Activated CD8-positive, alpha-beta memory T cell treated with anti-CD3 and anti-CD28 coated beads, Interleukin-2, amount 50 U/mL, for 1 hour (primary cell): ENCODE results near the gene FOLR1.

Experiments used
- DNase-seq: peaks from one replicate; pipeline ENCODE4 v3.0.0-alpha.2; 2020; ENCODE audit errors: extremely low read depth

The FOLR1 gene

GRCh38 chr11:72235351-72236057, 43.6 kb downstream of the FOLR1 start:
- DNase-seq: no peak

DNA sequence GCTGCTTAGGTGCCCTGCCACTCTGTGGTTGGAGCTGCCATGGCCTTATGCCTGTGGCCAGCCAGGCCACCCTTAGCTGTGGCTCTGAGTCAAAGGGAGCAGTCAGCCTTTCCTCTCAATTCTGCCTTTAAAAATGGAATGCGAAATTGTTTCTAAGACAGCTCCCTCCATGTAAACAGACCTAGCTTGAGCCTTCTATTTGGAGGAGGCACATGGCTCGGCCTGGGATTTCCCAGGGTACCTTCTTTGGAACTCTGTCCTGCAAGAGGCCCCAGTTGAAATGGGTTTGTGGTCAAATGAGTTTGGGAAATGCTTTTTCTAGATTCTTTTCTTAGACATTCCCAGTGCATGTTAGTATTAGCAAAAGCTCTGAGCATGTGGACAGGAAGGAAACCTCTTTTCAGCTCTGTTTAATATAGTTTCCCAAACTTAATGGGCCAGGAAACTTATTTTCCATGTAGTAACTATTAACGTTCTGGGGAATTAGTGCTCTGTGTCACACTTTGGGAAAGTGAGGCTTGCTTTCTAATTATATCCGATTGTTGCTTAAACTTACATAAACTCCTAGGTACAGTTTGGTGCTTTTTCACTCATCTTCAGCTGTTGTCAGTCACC, 44.2 kb downstream of the FOLR1 start:
- no peak for DNase-seq

GRCh38 chr11:72236774-72237111, 44.8 kb downstream of the FOLR1 start:
- DNase-seq: no peak

- no peak for DNase-seq
Observed at GRCh38 chr11:72237112-72237931, 45.4 kb downstream of the FOLR1 start.

- no peak for DNase-seq
Observed at GRCh38 chr11:72238040-72238450, 46.1 kb downstream of the FOLR1 start.

GRCh38 chr11:72238492-72239312, 46.8 kb downstream of the FOLR1 start:
- DNase-seq: no peak

GRCh38 chr11:72239313-72239848, 47.4 kb downstream of the FOLR1 start:
- no peak for DNase-seq

- DNase-seq: no peak
Observed at GRCh38 chr11:72239849-72240460, 48.0 kb downstream of the FOLR1 start.

GRCh38 chr11:72240461-72241290, 48.7 kb downstream of the FOLR1 start:
- no peak for DNase-seq

GRCh38 chr11:72241291-72241781, 49.4 kb downstream of the FOLR1 start:
- no peak for DNase-seq

GRCh38 chr11:72242141-72242540, 50.2 kb downstream of the FOLR1 start:
- no peak for DNase-seq

GRCh38 chr11:72243173-72244059, 51.5 kb downstream of the FOLR1 start:
- no peak for DNase-seq

- DNase-seq: no peak
Observed at GRCh38 chr11:72244060-72244360, 52.1 kb downstream of the FOLR1 start, which contains the start of gene PHOX2A. PHOX2A (minus strand) TSS chr11:72244176; CDS start chr11:72244004, 172 bp downstream.

DNA sequence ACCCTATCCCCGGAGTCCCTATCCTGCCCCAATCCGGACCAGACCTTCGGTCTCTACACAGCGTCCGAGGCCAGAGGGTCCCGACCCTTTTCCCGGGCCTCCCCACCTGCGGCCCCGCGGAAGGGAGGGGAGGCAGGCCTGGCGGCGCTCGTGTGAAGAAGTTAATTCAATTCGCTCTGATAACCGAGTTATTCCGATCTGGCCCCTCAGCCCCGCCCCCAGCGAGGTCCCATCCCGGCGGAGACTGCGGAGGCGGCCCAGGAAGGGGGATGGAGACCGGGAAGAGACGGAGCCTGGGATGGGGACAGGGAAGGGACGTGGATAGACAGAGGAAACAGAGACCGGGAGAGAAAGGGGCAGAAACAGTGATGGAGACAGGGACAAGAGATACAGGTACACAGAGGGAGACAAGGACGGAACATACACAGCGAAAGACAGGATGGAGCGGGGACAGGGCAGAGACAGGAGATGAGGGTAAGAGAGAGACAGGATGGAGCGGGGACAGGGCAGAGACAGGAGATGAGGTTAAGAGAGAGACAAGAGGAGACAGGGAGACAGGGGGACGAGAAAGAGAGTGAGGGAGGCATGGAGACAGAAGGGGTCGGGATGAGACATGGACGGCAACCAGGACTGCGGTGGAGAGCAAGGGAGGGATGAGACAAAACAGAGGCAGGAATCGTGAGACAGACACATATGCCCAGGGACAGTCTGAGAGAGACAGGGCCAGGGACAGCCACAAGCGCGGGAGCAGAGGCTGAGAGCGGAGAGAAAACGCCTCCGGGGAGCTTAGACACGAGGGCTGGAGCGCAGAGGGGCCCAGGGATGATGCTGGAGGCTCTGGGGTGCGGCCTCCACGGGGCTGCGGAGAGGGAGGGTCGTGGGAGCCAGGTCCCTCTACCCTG, 52.7 kb downstream of the FOLR1 start:
- no peak for DNase-seq

- DNase-seq: no peak
Observed at GRCh38 chr11:72245263-72245816, 53.4 kb downstream of the FOLR1 start.
